Activated CD8-positive, alpha-beta memory T cell treated with anti-CD3 and anti-CD28 coated beads, Interleukin-2, amount 50 U/mL, for 48 hours (primary cell): ENCODE data around the gene MORN4.

Source experiments
- DNase-seq: peaks from one replicate; pipeline ENCODE4 v3.0.0-alpha.2; 2020

The MORN4 gene

DNA sequence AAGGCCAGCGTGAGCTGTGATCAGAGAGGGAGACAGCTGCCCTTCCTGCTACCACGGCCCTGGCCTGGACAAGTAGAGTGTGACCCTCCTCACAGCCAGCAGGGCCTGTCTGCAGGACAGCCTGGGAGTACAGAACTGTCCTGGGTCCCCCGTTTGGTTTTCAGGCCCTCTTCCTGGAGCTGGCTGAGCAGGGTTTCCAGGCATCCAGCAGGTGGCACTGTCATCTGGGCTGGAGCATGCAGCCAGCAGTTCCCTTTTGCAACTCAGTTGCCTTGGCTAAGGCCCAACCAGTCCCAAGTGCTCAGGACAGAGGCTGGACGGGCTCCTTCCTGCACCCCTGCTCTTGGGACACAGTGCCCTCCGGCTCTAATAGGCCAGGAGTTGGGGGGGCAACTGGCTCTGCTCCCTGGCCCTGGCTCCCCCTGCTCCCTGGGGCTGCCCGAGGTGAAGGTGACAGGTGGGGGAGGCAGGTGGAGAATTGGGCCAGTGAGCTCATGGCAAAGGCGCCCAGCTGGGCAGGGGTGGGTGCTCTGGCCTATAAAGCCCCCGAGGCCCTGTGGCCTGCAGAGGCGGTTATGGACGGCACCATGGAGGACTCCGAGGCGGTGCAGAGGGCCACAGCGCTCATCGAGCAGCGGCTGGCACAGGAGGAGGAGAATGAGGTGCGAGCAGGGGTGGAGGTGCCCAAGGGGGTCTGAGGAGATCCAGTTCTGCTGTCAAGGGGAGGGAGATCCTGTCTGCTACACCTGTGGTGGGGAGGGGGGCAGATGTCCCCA is 60.9 kb downstream of the MORN4 start, which contains the start of gene ANKRD2:
TSS of gene ANKRD2 (plus strand) at position 566 of the 776 bp plus-strand sequence. CDS start at position 576, 10 bp downstream.
- DNase-seq: peak; percentile 73

- DNase-seq: no peak
Observed at GRCh38 chr10:97571622-97572021, 61.7 kb downstream of the MORN4 start.

DNA sequence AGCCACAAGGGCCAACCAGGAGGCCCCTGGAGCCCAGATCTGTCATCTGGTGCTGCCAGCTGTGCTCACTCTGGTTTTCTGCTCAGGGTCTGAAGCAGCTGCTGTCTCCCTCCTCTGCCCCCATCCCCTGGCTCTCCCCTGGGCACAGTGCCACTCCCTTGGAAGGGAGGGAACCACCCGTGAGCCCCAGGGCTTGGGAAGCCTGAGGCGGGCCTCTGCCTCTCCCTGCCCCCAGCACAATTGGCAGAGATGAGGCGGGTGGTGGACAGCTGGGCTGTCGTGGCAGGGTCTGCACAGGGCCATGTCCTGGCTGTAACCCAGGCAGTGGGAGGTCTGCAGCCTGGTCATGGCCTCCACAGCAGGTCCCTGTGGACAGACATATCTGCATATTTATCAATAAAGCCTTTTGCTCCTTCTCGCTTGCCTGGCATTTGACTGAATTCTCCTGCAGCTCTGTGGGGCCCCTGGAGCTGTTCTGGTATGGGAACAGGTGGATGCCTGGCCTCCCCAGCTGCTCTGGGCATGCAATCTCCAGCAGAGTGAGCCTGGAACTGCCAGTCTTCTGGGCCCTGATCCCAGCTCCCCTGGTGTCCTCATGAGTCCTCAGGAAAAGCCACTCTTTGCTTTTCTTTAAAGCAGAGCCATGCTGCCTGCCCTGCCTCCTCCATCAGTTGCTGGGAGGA is 62.4 kb downstream of the MORN4 start:
- DNase-seq: no peak

GRCh38 chr10:97570146-97570788 is 63.0 kb downstream of the MORN4 start:
- no peak for DNase-seq

- DNase-seq: no peak
Observed at GRCh38 chr10:97567891-97568290, 65.4 kb downstream of the MORN4 start.

DNA sequence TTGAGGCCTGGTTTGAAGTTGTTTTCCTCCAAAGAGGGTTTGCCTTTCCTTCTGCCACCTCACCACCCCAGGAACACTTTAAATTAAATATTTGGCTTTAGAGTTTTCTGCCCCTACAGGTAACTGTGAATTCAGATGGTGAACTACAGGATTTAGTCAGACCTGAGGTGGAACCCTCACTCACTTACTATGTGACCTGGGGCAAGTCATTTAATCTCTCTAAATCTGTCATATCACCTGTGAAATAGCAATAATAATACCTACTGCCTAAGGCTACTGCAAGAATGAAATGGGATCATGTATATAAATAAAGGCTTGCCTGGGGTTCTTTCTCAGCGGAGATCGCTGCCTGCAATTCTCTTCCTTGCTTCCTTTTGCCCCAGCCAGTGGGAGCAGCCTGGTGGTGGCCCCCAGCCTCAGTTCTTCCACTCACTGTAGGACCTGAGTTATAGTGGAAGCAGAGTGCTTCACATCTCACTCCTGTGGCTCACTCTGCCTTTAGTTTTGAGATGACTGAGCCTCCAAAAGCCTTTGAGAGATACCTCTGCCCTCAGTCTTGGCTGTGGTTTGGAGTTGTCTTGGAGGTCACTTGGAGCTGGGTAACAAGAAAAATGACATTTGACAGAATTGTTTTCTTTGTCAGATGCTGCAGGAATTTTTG is 66.8 kb downstream of the MORN4 start:
- no peak for DNase-seq

GRCh38 chr10:97564776-97565175 is 68.5 kb downstream of the MORN4 start:
- DNase-seq: no peak
